Measurements from ENCODE around the gene E2F6. TPM values are rescaled to one million over a fixed set of nuclear protein-coding genes. Genes with fewer than 3 reads are reported as not detected.

The E2F6 gene
- polyA plus RNA-seq, 1 of the 3 experiments (the other 2 are of a cell fraction), result 15.3 TPM

DNA sequence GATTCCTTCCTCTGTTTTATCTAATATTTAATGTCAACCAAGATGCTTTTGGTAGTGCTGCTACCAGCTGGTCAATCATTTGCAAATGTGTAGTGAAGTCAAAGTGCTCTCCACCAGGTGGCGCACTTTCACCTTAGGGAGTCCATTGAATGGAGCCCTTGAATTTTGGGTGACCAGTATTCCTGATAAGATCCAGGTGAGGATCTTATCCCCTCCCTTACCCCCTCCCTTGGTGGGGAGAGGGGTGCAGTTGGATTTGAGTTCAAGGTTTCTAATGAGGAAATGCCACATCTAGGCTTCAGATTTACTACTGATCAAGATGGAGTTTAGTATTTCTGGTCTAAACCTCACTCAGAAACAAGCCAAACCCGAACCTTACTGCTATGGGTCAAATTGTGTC, 12.0 kb upstream of the E2F6 start (continued):
- TF ChIP-seq, protein P1, sequence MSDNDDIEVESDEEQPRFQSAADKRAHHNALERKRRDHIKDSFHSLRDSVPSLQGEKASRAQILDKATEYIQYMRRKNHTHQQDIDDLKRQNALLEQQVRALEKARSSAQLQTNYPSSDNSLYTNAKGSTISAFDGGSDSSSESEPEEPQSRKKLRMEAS (IDR thresholded peaks at IDR 0.05; ENCODE audit: low read depth), result no peak
- TF ChIP-seq, protein P2, sequence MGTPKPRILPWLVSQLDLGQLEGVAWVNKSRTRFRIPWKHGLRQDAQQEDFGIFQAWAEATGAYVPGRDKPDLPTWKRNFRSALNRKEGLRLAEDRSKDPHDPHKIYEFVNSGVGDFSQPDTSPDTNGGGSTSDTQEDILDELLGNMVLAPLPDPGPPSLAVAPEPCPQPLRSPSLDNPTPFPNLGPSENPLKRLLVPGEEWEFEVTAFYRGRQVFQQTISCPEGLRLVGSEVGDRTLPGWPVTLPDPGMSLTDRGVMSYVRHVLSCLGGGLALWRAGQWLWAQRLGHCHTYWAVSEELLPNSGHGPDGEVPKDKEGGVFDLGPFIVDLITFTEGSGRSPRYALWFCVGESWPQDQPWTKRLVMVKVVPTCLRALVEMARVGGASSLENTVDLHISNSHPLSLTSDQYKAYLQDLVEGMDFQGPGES (IDR thresholded peaks at IDR 0.05; ENCODE audit: low read depth, low read length), result peak; percentile 3; the same call in 1 of the 2 replicates
- peak; percentile 24; the same call in 1 of the 2 replicates for TF ChIP-seq GATA2 (CRISPR knock-in tag; IDR thresholded peaks at IDR 0.05)
- peak; percentile 47 for TF ChIP-seq CHD2 (IDR thresholded peaks at IDR 0.05; ENCODE audit: low read length, partially characterized antibody)
- TF ChIP-seq ELF1 (IDR thresholded peaks at IDR 0.05), result no peak

DNA sequence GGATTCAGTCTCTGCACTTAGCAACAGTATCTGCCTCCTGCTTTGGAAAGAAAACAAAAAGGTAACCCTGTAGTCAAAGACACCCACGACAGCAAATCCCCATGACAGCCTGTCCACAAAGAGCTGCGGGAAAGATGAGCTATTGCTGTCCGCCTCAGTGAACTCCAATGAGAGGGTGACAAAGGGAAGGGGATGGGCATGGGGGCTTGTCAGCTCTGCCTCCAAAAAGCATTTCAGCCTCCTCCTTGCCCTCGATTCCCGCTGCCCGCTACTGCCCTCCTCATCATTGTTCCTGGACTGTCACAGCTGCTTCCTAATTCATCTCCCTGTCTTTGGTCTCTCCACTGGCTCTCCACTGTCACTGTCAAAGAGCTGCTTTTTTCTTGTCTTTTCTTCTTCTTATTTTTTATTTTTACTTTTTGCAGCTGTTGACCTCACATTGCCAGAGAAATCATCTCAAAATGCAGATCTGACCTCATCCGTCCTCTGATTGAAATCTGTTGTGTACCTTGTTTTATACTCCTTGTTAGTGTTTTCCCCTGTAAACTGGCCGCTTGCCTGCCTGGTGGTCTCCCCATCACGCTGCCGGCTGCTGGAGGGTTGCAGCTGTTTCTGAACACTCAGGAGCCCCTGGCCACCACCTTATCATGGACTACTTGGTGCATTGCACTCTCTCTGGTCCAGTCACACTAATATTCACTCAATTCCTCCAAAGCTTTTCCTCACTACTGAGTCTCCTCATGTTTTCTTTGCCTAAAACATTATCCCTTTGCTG, 7.9 kb upstream of the E2F6 start:
- Histone ChIP-seq H2AFZ (ENCODE audit: low read depth) (no peak overlapping the region), H3K9me2 (no peaks in the 10 kb centered on the region), H3K27me3 (ENCODE audit: insufficient read depth) (peaks cover 12% of the 10 kb centered on the region; the same call in 1 of the 2 replicates), H3K36me3 (replicated peaks in 1 of 2; ENCODE audit: control insufficient read depth in 1 of 2, insufficient read depth in 2 of 2, low read length in 1 of 2) (no peaks in the 10 kb centered on the region), H3F3A (replicated peaks; ENCODE audit: insufficient read depth) (no peaks in the 10 kb centered on the region), H3K9me3 (no peaks in the 10 kb centered on the region), H3K79me2 (ENCODE audit: insufficient read depth) (no peaks in the 10 kb centered on the region), H4K20me1 (ENCODE audit: insufficient read depth) (no peaks in the 10 kb centered on the region), H3K4me2 (no peak overlapping the region), H3K9ac (no peak overlapping the region), H3K4me3 (ENCODE audit: low read depth in 2 of 2, low read length in 1 of 2) (no peak overlapping the region), H3K4me1 (ENCODE audit: control insufficient read depth in 1 of 2, insufficient read depth in 2 of 2, low read depth in 1 of 2, low read length in 1 of 2) (no peaks in the 10 kb centered on the region), H3K27ac (ENCODE audit: low read depth in 2 of 2, low read length in 1 of 2) (no peak overlapping the region)
- 67% methylated on average over 9 of the region's 10 CpGs for WGBS (ENCODE audit: low lambda C conversion rate)
- ChIA-PET POLR2A (no interaction called here), CTCF (interaction anchor here (0.9 to 3.6 kb wide), 7 partner anchors 10 to 342 kb away, joined by 3 to 95 read pairs (median 3); no protein-coding TSS in a partner anchor)
- TF ChIP-seq GATA2 (CRISPR knock-in tag; IDR thresholded peaks at IDR 0.05) (no peak), RFX5 (IDR thresholded peaks at IDR 0.05; ENCODE audit: low read length) (no peak)
- no peak for DNase-seq

DNA sequence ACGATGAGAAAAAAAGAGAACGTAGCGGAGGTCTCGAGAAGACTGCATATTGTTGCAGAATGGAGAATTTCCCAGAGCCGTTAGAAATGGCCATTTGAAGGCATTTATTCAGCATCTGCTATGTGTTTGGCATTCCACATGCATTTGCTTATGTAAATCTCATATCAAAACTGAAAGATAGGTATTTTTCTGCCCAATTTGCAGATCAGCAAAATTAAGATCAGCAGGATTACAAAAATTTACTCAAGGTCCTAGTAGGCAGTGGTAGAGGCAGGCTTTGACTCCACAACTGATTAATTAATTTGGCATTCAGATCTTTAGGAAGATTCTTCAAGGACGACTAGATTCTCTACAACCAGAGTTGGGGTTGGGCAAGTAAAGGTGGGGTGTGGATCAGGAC, 1.8 kb upstream of the E2F6 start:
- 84% methylated on average over 6 of the region's 6 CpGs for WGBS (ENCODE audit: low lambda C conversion rate)

More for the DNA sequence above, 1.8 kb upstream of the E2F6 start:
- peaks cover 16 to 24% of the 10 kb centered on the region in 2 experiments for H3K4me1 ChIP-seq (ENCODE audit: control insufficient read depth in 1 of 2, insufficient read depth in 2 of 2, low read depth in 1 of 2, low read length in 1 of 2)
- H3K4me2 ChIP-seq, result no peak overlapping the region
- TF ChIP-seq, protein P3, sequence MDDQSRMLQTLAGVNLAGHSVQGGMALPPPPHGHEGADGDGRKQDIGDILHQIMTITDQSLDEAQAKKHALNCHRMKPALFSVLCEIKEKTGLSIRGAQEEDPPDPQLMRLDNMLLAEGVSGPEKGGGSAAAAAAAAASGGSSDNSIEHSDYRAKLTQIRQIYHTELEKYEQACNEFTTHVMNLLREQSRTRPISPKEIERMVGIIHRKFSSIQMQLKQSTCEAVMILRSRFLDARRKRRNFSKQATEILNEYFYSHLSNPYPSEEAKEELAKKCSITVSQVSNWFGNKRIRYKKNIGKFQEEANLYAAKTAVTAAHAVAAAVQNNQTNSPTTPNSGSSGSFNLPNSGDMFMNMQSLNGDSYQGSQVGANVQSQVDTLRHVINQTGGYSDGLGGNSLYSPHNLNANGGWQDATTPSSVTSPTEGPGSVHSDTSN (IDR thresholded peaks at IDR 0.05), result no peak
- TF ChIP-seq TEAD4 (IDR thresholded peaks at IDR 0.05; ENCODE audit: borderline replicate concordance, insufficient read depth), result no peak
- TF ChIP-seq RXRA (IDR thresholded peaks at IDR 0.05; ENCODE audit: borderline replicate concordance, low read depth), result no peak
- TF ChIP-seq MEF2A (IDR thresholded peaks at IDR 0.05; ENCODE audit: borderline replicate concordance, low read depth), result no peak
- no peak for TF ChIP-seq CHD2 (IDR thresholded peaks at IDR 0.05; ENCODE audit: low read length, partially characterized antibody)
- H3K9me3 ChIP-seq, result no peaks in the 10 kb centered on the region
- H3F3A ChIP-seq (replicated peaks; ENCODE audit: insufficient read depth), result peaks cover 4% of the 10 kb centered on the region
- no peak overlapping the region for H3K9ac ChIP-seq
- ChIA-PET POLR2A (no interaction called here), CTCF (interaction anchor here (0.5 to 11.5 kb wide), 5 partner anchors 8 to 115 kb away, joined by 3 to 189 read pairs (median 6); no protein-coding TSS in a partner anchor)
- H3K27ac ChIP-seq (ENCODE audit: low read depth in 2 of 2, low read length in 1 of 2), result no peak overlapping the region
- H3K9me2 ChIP-seq, result no peaks in the 10 kb centered on the region
- peaks cover 8 to 21% of the 10 kb centered on the region in 2 experiments for H3K36me3 ChIP-seq (replicated peaks in 1 of 2; ENCODE audit: control insufficient read depth in 1 of 2, insufficient read depth in 2 of 2, low read length in 1 of 2)
- no peaks in the 10 kb centered on the region; the same call in 1 of the 2 replicates for H3K27me3 ChIP-seq (ENCODE audit: insufficient read depth)
- no peak overlapping the region for H2AFZ ChIP-seq (ENCODE audit: low read depth)
- peaks cover 33% of the 10 kb centered on the region for H3K79me2 ChIP-seq (ENCODE audit: insufficient read depth)
- no peak overlapping the region for H3K4me3 ChIP-seq (ENCODE audit: low read depth in 2 of 2, low read length in 1 of 2)
- H4K20me1 ChIP-seq (ENCODE audit: insufficient read depth), result peaks cover 21% of the 10 kb centered on the region
- no peak for DNase-seq

All from SK-N-SH (cell line).